ENCODE data around the gene ZNF549.

GRCh38 chr19:57566396-57567265, 39.5 kb downstream of the ZNF549 start:
- TF ChIP-seq CTCF (IDR thresholded peaks at IDR 0.05; ENCODE audit: low read depth, low read length, poor library complexity, severe bottlenecking) (peak; percentile 17), EZH2phosphoT487 (IDR thresholded peaks at IDR 0.05; ENCODE audit: borderline replicate concordance, low read length) (no peak)

Measured in DOHH2 (cell line).